Naive thymus-derived CD8-positive, alpha-beta T cell (primary cell): ENCODE results near the gene RAB35. TPM values are rescaled to one million over a fixed set of nuclear protein-coding genes. Genes with fewer than 3 reads are reported as not detected.

Experiments used
- ATAC-seq, 2 donors: fragments of 150-1000 bp; cut with Tn5 transposase in 1 of 2; sonication (Bioruptor Pico), chemical (Tn5 transposase) in 1 of 2; 1 replicate in 1 of 2; 2 replicates in 1 of 2; pipeline ENCODE4 v1.10.0; 2021; ENCODE audit warnings: mild to moderate bottlenecking in 2 of 2, moderate library complexity in 2 of 2
- POLR2A ChIA-PET: fragments of 350-600 bp; sonication (Branson Sonifier 250); formaldehyde crosslinking; loops from one replicate; lab custom pipeline; 2021; ENCODE audit warnings: antibody characterized with exemption; lab: Charles Lee
- DNase-seq, 10 donors: peaks; one replicate each; pipeline versions ENCODE4 v3.0.0 to v3.0.0-alpha.2; 2020 to 2022
- H3K27ac Mint-ChIP-seq, 10 donors: one replicate each; pipeline ENCODE4 v1.8.0; 2020 to 2022; ENCODE audit warnings: mild to moderate bottlenecking in 10 of 10, mixed read lengths in 10 of 10, moderate library complexity in 4 of 10, inconsistent platforms in 1 of 10
- H3K27me3 Mint-ChIP-seq, 5 donors: one replicate each; pipeline ENCODE4 v1.8.0; 2021 to 2022; ENCODE audit warnings: mixed read lengths in 5 of 5
- H3K36me3 Mint-ChIP-seq, 3 donors: one replicate each; pipeline ENCODE4 v1.8.0; 2020 to 2022; ENCODE audit warnings: mixed read lengths in 3 of 3, mild to moderate bottlenecking in 2 of 3, inconsistent platforms in 1 of 3
- H3K4me1 Mint-ChIP-seq, 4 donors: one replicate each; pipeline ENCODE4 v1.8.0; 2021 to 2022; ENCODE audit warnings: mixed read lengths in 4 of 4
- H3K4me3 Mint-ChIP-seq, 10 donors: one replicate each; pipeline ENCODE4 v1.8.0; 2020 to 2022; ENCODE audit warnings: mild to moderate bottlenecking in 10 of 10, mixed read lengths in 10 of 10, moderate library complexity in 6 of 10, inconsistent platforms in 1 of 10
- H3K9me3 Mint-ChIP-seq, 9 donors: one replicate each; pipeline ENCODE4 v1.8.0; 2020 to 2022; ENCODE audit warnings: mixed read lengths in 9 of 9, mild to moderate bottlenecking in 3 of 9, inconsistent platforms in 1 of 9, moderate library complexity in 1 of 9
- polyA plus RNA-seq, 3 donors: library from polyadenylated mRNA; unstranded; fragments of 300-500 nt; fragmentation: Illumina TruSeq; gene quantifications; one replicate each; pipeline ENCODE4 v1.2.3, GENCODE V29; 2021
- total RNA-seq, 8 experiments: library from RNA in 2 of 8; stranded (reverse) in 2 of 8; gene quantifications; one replicate each; pipeline ENCODE4 v1.2.3 and lab custom pipeline; 2021 to 2026

RAB35 gene
- total and polyA plus RNA-seq, 5 experiments from 2014 or later, result 10.2 to 51.6 (median 14.1) TPM

DNA sequence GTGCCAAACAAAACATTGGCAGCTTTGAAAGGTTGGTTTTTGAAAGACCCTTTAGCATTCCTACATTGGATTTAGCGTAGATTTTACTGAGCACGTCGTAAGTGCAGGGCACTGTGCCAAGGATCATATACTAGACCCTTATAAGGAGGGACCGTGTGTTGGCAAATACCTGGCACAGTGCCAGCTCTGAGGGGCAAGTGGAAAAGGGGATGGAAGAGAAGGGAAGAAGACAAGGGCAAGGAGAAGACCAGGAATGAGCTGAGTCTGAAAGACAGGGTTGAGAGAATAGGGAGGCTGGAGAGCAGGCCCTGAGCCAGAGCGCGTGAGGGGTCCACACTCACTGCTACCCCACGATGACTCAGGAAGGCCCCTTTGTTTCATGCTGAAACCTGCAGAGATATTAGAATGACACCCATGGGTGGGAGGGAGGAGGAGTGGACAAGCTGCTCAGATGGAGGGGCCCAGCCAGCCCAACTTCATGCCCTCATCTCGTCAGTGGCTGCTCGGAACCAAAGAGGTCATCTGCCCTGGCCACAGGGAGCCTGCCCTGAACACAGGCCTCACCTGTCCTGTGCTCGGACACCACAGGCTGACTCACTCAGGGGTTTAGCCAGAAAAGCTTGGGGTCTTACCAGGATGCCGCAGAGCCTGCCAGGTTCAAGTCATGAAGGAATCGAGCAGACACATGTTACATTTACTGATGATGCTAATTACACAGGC lies 25.0 kb downstream of the RAB35 start:
- POLR2A ChIA-PET, result interaction anchor here (0.6 to 1.2 kb wide), 3 partner anchors 9 to 199 kb away, joined by 3 to 4 read pairs (median 4); partner anchors contain the start of gene BICDL1
- no peaks in the 10 kb centered on the region for H3K9me3 Mint-ChIP-seq
- no peak for ATAC-seq
- no peak overlapping the region for H3K4me3 Mint-ChIP-seq
- peaks cover 0 to 1% (median 0%) of the 10 kb centered on the region in 5 donors for H3K27me3 Mint-ChIP-seq
- H3K36me3 Mint-ChIP-seq, result peaks cover 0 to 28% (median 0%) of the 10 kb centered on the region in 3 donors
- no peak for DNase-seq
- H3K4me1 Mint-ChIP-seq, result peaks cover 11 to 24% (median 13%) of the 10 kb centered on the region in 4 donors
- peak overlapping the region in 7 of 10 donors; percentile 16 to 73 (median 53) for H3K27ac Mint-ChIP-seq

DNA sequence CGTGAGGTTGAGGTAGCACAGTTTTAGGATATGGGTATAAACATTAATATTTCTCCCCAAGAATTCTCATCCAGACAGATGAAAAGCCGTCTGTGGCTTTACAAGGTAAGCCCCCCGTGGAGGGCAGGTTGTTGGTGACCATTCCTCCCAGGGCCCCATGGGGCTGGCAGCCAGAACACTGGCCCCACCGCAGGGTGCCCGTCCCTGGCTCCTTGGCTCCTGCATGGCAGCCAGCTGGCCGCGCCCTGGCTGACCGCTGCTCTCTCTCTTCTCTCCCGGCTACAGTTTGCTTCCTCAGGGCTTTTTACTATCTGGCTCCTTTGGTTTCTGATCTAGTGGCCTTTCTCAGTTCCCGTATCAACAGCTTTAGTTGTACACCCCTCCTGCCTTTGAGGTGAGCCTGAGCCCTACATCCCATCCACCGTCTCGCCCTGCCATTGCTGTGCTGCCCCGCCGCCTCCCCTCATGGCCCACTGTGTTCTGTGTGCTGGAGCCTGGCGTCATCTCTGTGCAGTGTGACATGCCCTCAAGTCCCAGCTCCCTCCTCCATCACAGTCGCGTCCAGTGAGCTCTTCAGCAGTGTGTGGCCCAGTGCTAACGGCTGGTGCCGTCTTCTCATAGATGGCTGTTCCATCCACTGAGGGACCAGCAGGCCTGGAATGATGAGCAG lies 25.8 kb downstream of the RAB35 start:
- no peak overlapping the region for H3K4me3 Mint-ChIP-seq
- H3K36me3 Mint-ChIP-seq, result peaks cover 0 to 24% (median 0%) of the 10 kb centered on the region in 3 donors
- peaks cover 14 to 24% (median 15%) of the 10 kb centered on the region in 4 donors for H3K4me1 Mint-ChIP-seq
- DNase-seq (no peak), ATAC-seq (no peak)
- peaks cover 0 to 1% (median 0%) of the 10 kb centered on the region in 5 donors for H3K27me3 Mint-ChIP-seq
- H3K9me3 Mint-ChIP-seq, result no peaks in the 10 kb centered on the region
- H3K27ac Mint-ChIP-seq, result peak overlapping the region in 6 of 10 donors; percentile 44 to 73 (median 59)
- POLR2A ChIA-PET, result interaction anchor here (0.6 to 1.1 kb wide), 3 partner anchors 10 to 33 kb away, joined by 3 to 4 read pairs (median 3); no protein-coding TSS in a partner anchor

DNA sequence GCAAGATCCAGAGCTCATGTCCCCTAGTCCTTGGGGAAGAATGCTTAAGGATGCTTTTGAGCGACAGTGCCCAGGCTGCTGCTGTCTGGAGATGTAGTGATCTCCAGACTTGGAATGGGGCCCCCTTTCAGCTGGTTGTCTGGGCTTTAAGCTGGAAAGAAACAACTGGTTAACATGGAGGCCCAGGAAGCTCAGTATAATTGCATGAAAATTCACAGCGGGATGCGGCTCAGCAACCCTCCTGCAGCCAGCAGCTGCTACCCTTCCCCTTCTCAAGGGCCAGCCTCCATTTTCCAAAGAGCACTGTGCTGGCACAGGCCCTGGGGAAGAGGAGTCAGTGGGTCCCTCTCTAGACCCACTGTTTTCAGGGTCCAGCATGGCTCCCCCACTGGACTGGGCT lies 26.3 kb downstream of the RAB35 start:
- Mint-ChIP-seq H3K9me3 (no peaks in the 10 kb centered on the region), H3K4me1 (peaks cover 14 to 24% (median 16%) of the 10 kb centered on the region in 4 donors), H3K27ac (no peak overlapping the region), H3K27me3 (peaks cover 0 to 1% (median 0%) of the 10 kb centered on the region in 5 donors), H3K36me3 (peaks cover 0 to 29% (median 0%) of the 10 kb centered on the region in 3 donors), H3K4me3 (no peak overlapping the region)
- POLR2A ChIA-PET, result interaction anchor here (0.6 to 1.3 kb wide), 3 partner anchors 20 to 32 kb away, joined by 3 read pairs; no protein-coding TSS in a partner anchor
- no peak for DNase-seq
- no peak for ATAC-seq

DNA sequence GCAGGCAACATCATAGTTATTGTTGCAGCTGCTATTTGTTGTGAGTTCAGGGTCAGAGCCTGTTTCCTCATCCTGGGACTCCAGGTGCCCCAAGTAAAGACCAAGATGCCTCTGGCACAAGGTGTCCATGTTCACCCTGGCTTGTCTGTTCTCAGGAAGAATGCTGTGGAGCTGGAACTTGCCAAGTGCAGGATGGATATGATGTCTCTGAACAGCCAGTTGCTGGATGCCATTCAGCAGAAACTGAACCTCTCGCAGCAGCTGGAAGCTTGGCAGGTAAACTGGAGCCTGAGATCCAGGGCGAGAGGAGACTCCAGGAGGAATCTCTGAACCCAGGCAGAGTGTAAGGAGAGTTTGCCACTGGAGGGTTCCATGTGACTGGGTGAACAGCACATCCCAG lies 26.8 kb downstream of the RAB35 start:
- peaks cover 0 to 1% (median 0%) of the 10 kb centered on the region in 5 donors for H3K27me3 Mint-ChIP-seq
- no peak overlapping the region for H3K4me3 Mint-ChIP-seq
- peaks cover 14 to 24% (median 16%) of the 10 kb centered on the region in 4 donors for H3K4me1 Mint-ChIP-seq
- peaks cover 0 to 32% (median 2%) of the 10 kb centered on the region in 3 donors for H3K36me3 Mint-ChIP-seq
- POLR2A ChIA-PET, result interaction anchor here (0.6 to 1.3 kb wide), 3 partner anchors 20 to 32 kb away, joined by 3 read pairs; no protein-coding TSS in a partner anchor
- DNase-seq (no peak), ATAC-seq (no peak)
- H3K27ac Mint-ChIP-seq, result peak overlapping the region in 1 of 10 donors; percentile 31
- no peaks in the 10 kb centered on the region for H3K9me3 Mint-ChIP-seq

DNA sequence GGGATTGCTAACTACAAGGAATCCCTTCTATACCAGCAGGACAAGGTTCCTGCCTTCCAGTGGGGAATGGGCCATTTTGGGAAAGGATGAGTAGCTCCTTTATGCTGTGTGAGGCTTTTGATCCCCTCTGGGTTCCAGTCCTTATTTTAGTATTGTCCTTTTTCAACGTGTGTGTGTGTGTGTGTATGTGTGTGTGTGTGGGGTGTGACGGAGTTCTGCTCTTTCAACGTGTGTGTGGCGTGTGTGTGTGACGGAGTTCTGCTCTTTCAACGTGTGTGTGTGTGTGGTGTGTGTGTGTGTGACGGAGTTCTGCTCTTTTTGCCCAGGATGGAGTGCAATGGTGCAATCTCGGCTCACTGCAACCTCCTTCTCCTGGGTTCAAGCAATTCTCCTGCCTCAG lies 27.4 kb downstream of the RAB35 start:
- DNase-seq (no peak), ATAC-seq (no peak)
- Mint-ChIP-seq H3K4me3 (no peak overlapping the region), H3K27me3 (peaks cover 0 to 1% (median 0%) of the 10 kb centered on the region in 5 donors), H3K4me1 (peaks cover 14 to 21% (median 16%) of the 10 kb centered on the region in 4 donors), H3K27ac (peak overlapping the region in 8 of 10 donors; percentile 13 to 86 (median 49)), H3K36me3 (peaks cover 0 to 34% (median 6%) of the 10 kb centered on the region in 3 donors), H3K9me3 (no peaks in the 10 kb centered on the region)
- POLR2A ChIA-PET, result interaction anchor here (0.6 to 3.1 kb wide), 3 partner anchors 24 to 100 kb away, joined by 3 to 39 read pairs (median 5); partner anchors contain the start of gene BICDL1

DNA sequence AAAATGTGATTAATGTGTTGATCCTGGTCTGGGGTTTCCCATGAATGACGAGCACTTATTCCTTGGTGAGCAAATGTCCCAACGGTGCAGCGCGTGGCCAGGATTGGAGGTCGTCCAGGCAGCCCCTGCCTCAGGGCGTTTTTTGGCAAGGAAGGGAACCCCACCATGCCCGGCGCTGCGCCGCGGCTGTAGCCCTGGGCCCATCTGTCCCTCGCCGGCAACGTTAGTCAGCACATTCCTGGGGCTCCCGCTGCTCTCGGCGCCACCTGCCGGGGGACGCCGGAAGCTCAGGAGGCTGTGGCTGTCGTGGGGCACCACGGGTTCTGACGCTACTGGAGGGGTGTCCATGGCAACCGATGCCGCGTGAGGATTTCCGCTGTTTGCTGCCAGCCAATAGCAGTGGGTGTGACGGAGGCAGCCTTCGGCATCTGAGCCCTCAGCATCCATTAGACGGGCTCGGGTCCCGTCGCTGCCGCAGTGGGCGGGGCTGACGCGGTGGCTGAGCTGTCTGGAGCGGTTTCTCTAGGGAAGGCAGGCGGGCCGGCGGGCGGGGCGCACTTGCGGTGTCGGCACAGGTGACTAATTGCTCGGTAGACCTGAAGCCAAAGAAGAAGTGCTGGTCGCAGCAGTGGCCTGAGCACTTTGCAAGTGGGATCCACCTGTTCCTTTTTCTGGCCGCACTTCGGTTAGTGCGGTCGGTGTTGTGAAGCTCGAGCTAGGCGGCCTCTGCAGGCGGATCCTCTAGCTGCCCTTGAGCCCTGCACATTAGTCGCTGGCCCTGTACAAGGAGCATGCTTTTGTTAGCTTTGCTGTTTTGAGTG lies 29.5 kb downstream of the RAB35 start:
- ATAC-seq (peak; percentile 97), DNase-seq (peak; percentile 98 to 100 (median 99))
- POLR2A ChIA-PET, result interaction anchor here (0.6 to 3.1 kb wide), 11 partner anchors 10 to 231 kb away, joined by 3 to 39 read pairs (median 5); partner anchors contain the start of genes BICDL1, RAB35 and RPLP0
- peaks cover 0 to 41% (median 6%) of the 10 kb centered on the region in 3 donors for H3K36me3 Mint-ChIP-seq
- no peaks in the 10 kb centered on the region for H3K9me3 Mint-ChIP-seq
- peak overlapping the region; percentile 56 to 86 (median 79) for H3K4me3 Mint-ChIP-seq
- H3K27ac Mint-ChIP-seq, result peak overlapping the region; percentile 62 to 96 (median 87)
- peaks cover 14 to 20% (median 16%) of the 10 kb centered on the region in 4 donors for H3K4me1 Mint-ChIP-seq
- H3K27me3 Mint-ChIP-seq, result peaks cover 0 to 1% (median 0%) of the 10 kb centered on the region in 5 donors

DNA sequence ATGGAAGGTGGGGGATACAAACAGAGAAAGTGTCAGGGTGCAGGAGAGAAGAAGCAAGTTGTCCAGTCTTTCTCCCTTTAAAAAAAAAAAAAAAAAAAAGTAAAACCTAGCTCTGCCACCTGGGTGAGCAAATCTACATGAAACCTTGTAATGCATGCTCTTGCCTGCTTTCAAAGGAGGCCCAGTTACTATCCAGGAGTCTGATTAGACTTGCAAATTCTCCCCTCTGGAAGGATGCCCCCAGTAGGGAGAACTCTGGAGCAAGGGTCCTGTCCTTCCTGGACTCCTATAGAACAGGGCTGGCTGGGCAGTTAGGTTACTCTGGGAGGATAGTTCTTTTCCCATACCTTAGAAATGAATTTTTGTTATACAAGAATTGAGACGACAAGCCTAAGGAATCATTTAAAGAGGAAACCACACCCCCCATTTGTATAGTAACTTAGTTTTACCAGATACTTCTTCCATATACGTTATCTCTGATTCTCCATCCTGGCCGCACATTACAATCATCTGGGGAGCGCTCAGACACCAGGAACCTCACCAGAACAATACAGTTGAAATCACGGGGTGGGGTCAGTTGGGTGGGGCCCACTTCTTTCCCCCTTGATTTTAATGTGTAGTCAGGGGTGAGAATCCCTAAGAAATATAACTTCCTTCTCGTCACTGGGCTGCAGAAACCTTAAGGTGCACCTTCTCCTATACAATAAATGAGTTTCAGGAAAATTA lies 30.5 kb downstream of the RAB35 start:
- no peaks in the 10 kb centered on the region for H3K9me3 Mint-ChIP-seq
- no peak for ATAC-seq
- peak overlapping the region in 9 of 10 donors; percentile 19 to 91 (median 74) for H3K27ac Mint-ChIP-seq
- H3K36me3 Mint-ChIP-seq, result peaks cover 0 to 41% (median 6%) of the 10 kb centered on the region in 3 donors
- peaks cover 12 to 18% (median 15%) of the 10 kb centered on the region in 4 donors for H3K4me1 Mint-ChIP-seq
- peaks cover 0 to 1% (median 0%) of the 10 kb centered on the region in 5 donors for H3K27me3 Mint-ChIP-seq
- peak overlapping the region in 2 of 10 donors; percentile 50 to 80 for H3K4me3 Mint-ChIP-seq
- POLR2A ChIA-PET, result interaction anchor here (0.6 to 3.1 kb wide), 10 partner anchors 11 to 115 kb away, joined by 3 to 39 read pairs (median 6); partner anchors contain the start of genes BICDL1, RAB35 and RPLP0
- DNase-seq, result peak in 1 of 10 donors; percentile 14

DNA sequence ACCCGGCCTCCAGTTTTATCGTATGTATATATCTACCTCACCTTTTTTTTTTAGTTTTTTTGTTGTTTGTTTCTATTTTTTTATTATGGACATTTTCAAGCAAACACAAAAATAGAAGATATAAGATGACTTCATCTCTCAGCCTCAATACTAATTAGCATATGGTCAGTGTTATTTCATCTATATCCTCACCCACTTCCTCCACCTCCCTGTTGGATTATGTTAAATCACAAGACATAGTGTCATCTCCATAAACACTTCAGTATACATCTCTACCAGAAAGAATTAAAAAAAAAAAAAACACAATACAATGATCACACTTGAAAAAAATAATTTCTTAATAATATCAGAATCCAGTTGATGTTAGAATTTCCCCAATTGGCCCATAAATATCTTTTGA lies 34.9 kb downstream of the RAB35 start:
- Mint-ChIP-seq H3K27me3 (no peaks in the 10 kb centered on the region), H3K27ac (peak overlapping the region in 1 of 10 donors; percentile 57), H3K9me3 (no peaks in the 10 kb centered on the region), H3K4me3 (no peak overlapping the region), H3K4me1 (peaks cover 12 to 27% (median 21%) of the 10 kb centered on the region in 4 donors), H3K36me3 (peaks cover 0 to 43% (median 10%) of the 10 kb centered on the region in 3 donors)
- DNase-seq (no peak), ATAC-seq (no peak)
- POLR2A ChIA-PET, result interaction anchor here (0.7 kb wide), 1 partner anchor 37 kb away, joined by 5 read pairs; no protein-coding TSS in a partner anchor

DNA sequence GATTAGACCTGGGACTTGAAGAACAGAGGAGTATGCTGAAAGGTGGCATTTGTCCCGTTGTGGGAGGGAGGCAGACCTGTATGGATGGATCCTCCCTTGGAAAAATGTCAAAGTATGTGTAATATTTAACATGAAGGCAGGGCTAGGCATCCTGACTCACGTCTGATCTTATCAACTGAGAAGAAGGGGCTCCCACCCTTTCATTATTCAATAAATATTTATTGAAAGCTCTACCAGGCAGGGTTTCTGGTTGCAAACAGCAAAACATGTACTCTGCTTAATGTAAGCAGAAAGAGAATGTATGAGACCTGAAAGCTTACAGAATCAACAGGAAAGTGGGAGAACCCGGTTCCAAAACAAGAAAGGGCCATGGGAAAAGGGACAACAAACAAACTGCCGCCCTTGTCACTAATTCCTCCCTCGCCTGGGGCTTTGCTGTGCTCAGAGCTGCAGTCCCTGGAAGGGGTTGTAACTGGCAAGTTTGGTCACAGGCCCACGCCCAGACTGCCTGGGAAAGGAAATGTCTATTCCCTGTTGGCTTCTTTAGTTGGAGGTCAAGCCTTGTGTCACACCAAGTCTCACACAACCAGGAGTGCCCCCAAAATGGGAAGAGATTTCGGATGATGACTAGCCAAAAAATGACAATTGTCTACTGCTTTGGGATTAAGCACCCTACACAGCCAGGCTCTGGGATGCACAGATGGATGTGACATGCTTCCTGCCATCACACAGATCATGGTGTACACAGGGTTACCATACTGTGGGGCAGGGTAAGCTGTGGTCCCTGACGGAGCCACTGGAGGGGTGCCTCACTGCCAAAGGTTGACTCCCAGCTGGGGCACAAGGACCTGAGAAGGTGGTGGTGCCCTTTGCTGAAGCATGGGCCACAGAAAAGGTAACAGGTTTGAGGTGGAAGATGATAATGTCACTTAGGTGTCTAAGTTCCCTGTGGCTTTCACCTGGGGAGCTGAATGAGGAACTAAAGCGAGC lies 36.8 kb downstream of the RAB35 start:
- H3K4me1 Mint-ChIP-seq, result peaks cover 15 to 32% (median 26%) of the 10 kb centered on the region in 4 donors
- H3K36me3 Mint-ChIP-seq, result peaks cover 0 to 33% (median 8%) of the 10 kb centered on the region in 3 donors
- POLR2A ChIA-PET, result interaction anchor here (1.1 kb wide), 1 partner anchor 66 kb away, joined by 3 read pairs; no protein-coding TSS in a partner anchor
- no peaks in the 10 kb centered on the region for H3K9me3 Mint-ChIP-seq
- no peak for DNase-seq
- ATAC-seq, result no peak
- peak overlapping the region in 9 of 10 donors; percentile 60 to 90 (median 79) for H3K27ac Mint-ChIP-seq
- H3K4me3 Mint-ChIP-seq, result peak overlapping the region in 2 of 10 donors; percentile 16 to 36
- H3K27me3 Mint-ChIP-seq, result no peaks in the 10 kb centered on the region

DNA sequence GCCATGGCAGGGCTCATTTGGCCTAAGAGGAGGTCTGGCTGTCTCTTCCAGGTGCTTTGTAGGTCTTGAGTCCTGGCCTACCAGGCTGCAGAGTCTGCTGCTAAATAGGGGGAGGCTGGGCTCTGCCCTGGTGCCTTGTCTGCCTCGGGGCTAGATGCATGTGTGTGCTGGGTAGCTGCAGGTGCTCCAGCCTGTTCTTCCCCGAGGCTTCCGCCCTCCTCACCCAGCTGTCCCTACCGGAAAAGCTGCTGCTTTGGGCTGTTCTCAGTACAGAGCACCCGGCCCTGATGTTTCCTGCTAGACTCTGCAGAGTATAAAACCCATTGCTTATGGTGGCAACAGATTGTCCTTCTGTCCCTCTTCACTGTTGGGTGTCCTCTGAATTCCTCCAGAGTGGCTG lies 37.7 kb downstream of the RAB35 start:
- Mint-ChIP-seq H3K27me3 (no peaks in the 10 kb centered on the region), H3K9me3 (no peaks in the 10 kb centered on the region), H3K4me1 (peaks cover 20 to 40% (median 34%) of the 10 kb centered on the region in 4 donors), H3K27ac (peak overlapping the region; percentile 53 to 90 (median 78)), H3K36me3 (peaks cover 0 to 28% (median 7%) of the 10 kb centered on the region in 3 donors), H3K4me3 (peak overlapping the region in 5 of 10 donors; percentile 16 to 71 (median 36))
- POLR2A ChIA-PET, result interaction anchor here (0.6 to 1.0 kb wide), 2 partner anchors 30 to 90 kb away, joined by 3 read pairs; partner anchors contain the start of gene BICDL1
- ATAC-seq (peak; percentile 70 to 87), DNase-seq (peak in 3 of 10 donors; percentile 15 to 32 (median 21))
